H9 (cell line): Measurements from ENCODE around the gene MLIP. TPM values are rescaled to one million over a fixed set of nuclear protein-coding genes. Genes with fewer than 3 reads are reported as not detected.

Source experiments
- DNase-seq: peaks from one replicate; pipeline ENCODE4 v3.0.0-alpha.2; 2017
- H2AFZ ChIP-seq: one replicate; pipeline ENCODE4 v1.6.1; 2013; ENCODE audit warnings: mild to moderate bottlenecking, low read length, control low read depth, moderate library complexity
- H2AK5ac ChIP-seq: 2 replicates; pipeline ENCODE4 v1.6.1; 2013; ENCODE audit warnings: low read length, control low read depth, mixed read lengths; ENCODE audit not compliant: insufficient read length
- H2BK120ac ChIP-seq: one replicate; pipeline ENCODE4 v1.6.1; 2013; ENCODE audit warnings: low read depth, mild to moderate bottlenecking, low read length, control low read depth, inconsistent platforms; ENCODE audit not compliant: poor library complexity, severe bottlenecking
- H2BK12ac ChIP-seq: 2 replicates; pipeline ENCODE4 v1.6.1; 2013; ENCODE audit warnings: low read length, control low read depth, mixed read lengths, low read depth; ENCODE audit not compliant: insufficient read length
- H2BK15ac ChIP-seq: 2 replicates; pipeline ENCODE4 v1.6.1; 2013; ENCODE audit warnings: low read depth, low read length, control low read depth
- H2BK20ac ChIP-seq: one replicate; pipeline ENCODE4 v1.6.1; 2013; ENCODE audit warnings: low read depth, mild to moderate bottlenecking, low read length, control low read depth, inconsistent platforms; ENCODE audit not compliant: poor library complexity, severe bottlenecking
- H2BK5ac ChIP-seq: 2 replicates; pipeline ENCODE4 v1.6.1; 2013; ENCODE audit warnings: low read length, control low read depth, mixed read lengths; ENCODE audit not compliant: insufficient read length
- H3K14ac ChIP-seq: 2 replicates; pipeline ENCODE4 v1.6.1; 2013; ENCODE audit warnings: low read length, control low read depth; ENCODE audit not compliant: insufficient read depth
- H3K18ac ChIP-seq: 2 replicates; pipeline ENCODE4 v1.6.1; 2013; ENCODE audit warnings: low read depth, mild to moderate bottlenecking, mixed read lengths, low read length, control low read depth; ENCODE audit not compliant: insufficient read length
- H3K23ac ChIP-seq: 2 replicates; pipeline ENCODE4 v1.6.1; 2013; ENCODE audit warnings: low read length, control low read depth, mixed read lengths, low read depth; ENCODE audit not compliant: insufficient read length
- H3K23me2 ChIP-seq: 2 replicates; pipeline ENCODE4 v1.6.1; 2013; ENCODE audit warnings: low read depth, mild to moderate bottlenecking, mixed read lengths, low read length, control low read depth; ENCODE audit not compliant: insufficient read length, poor library complexity, severe bottlenecking
- H3K27ac ChIP-seq: 2 replicates; pipeline ENCODE4 v1.5.1; 2013; ENCODE audit warnings: low read length, control low read depth, mixed read lengths, low read depth; ENCODE audit not compliant: insufficient read length
- H3K27me3 ChIP-seq: 2 replicates; pipeline ENCODE4 v1.6.1; 2013; ENCODE audit warnings: low read length, control low read depth, inconsistent platforms; ENCODE audit not compliant: insufficient read depth
- H3K4ac ChIP-seq: 2 replicates; pipeline ENCODE4 v1.6.1; 2013; ENCODE audit warnings: low read depth, mild to moderate bottlenecking, control low read depth, inconsistent platforms, low read length, moderate library complexity
- H3K4me1 ChIP-seq: 2 replicates; pipeline ENCODE4 v1.6.1; 2013; ENCODE audit warnings: low read length, control low read depth, inconsistent platforms; ENCODE audit not compliant: insufficient read depth
- H3K4me2 ChIP-seq: 2 replicates; pipeline ENCODE4 v1.6.1; 2013; ENCODE audit warnings: low read length, control low read depth, mixed read lengths; ENCODE audit not compliant: insufficient read length, insufficient read depth
- H3K56ac ChIP-seq: 2 replicates; pipeline ENCODE4 v1.6.1; 2013; ENCODE audit warnings: low read depth, mild to moderate bottlenecking, mixed read lengths, low read length, control low read depth; ENCODE audit not compliant: insufficient read length
- H3K79me1 ChIP-seq: 2 replicates; pipeline ENCODE4 v1.6.1; 2013; ENCODE audit warnings: low read depth, mild to moderate bottlenecking, moderate library complexity, low read length, control low read depth, inconsistent platforms; ENCODE audit not compliant: insufficient read depth, poor library complexity, severe bottlenecking
- H3K79me2 ChIP-seq: 2 replicates; pipeline ENCODE4 v1.6.1; 2013; ENCODE audit warnings: low read length, control low read depth, inconsistent platforms; ENCODE audit not compliant: insufficient read depth
- H3K9ac ChIP-seq: 2 replicates; pipeline ENCODE4 v1.6.1; 2013; ENCODE audit warnings: low read length, control low read depth, mixed read lengths; ENCODE audit not compliant: insufficient read length; ENCODE audit errors: extremely low read depth
- H3K9me3 ChIP-seq: one replicate; pipeline ENCODE4 v1.6.1; 2013; ENCODE audit warnings: low read depth, low read length, inconsistent platforms; ENCODE audit not compliant: control insufficient read depth
- H3T11ph ChIP-seq: one replicate; pipeline ENCODE4 v1.6.1; 2013; ENCODE audit warnings: mild to moderate bottlenecking, low read length, control low read depth, inconsistent platforms
- H4K20me1 ChIP-seq: one replicate; pipeline ENCODE4 v1.6.1; 2013; ENCODE audit not compliant: control insufficient read depth, insufficient read length, insufficient read depth
- H4K5ac ChIP-seq: 2 replicates; pipeline ENCODE4 v1.6.1; 2013; ENCODE audit warnings: low read depth, mild to moderate bottlenecking, mixed read lengths, low read length, control low read depth; ENCODE audit not compliant: insufficient read length
- H4K8ac ChIP-seq: replicated peaks from 2 replicates; pipeline ENCODE4 v1.6.1; 2013; ENCODE audit warnings: low read length, control low read depth, mixed read lengths, low read depth; ENCODE audit not compliant: insufficient read length
- H4K91ac ChIP-seq: 2 replicates; pipeline ENCODE4 v1.6.1; 2013; ENCODE audit warnings: low read depth, mild to moderate bottlenecking, moderate library complexity, mixed read lengths, low read length, control low read depth; ENCODE audit not compliant: insufficient read length
- H3K27ac Mint-ChIP-seq, 3 experiments: 2 replicates in 2 of 3; 3 replicates in 1 of 3; pipeline ENCODE4 v1.8.0; 2020 to 2021; ENCODE audit warnings: mixed read lengths in 3 of 3, mild to moderate bottlenecking in 1 of 3, moderate library complexity in 1 of 3
- H3K27me3 Mint-ChIP-seq: 2 replicates; pipeline ENCODE4 v1.8.0; 2021; ENCODE audit warnings: low read depth, mild to moderate bottlenecking, moderate library complexity, mixed read lengths
- H3K36me3 Mint-ChIP-seq, 3 experiments: 2 replicates in 2 of 3; 3 replicates in 1 of 3; pipeline ENCODE4 v1.8.0; 2020 to 2021; ENCODE audit warnings: low read depth in 3 of 3, mixed read lengths in 3 of 3; ENCODE audit not compliant: insufficient read depth in 1 of 3
- H3K4me1 Mint-ChIP-seq, 2 experiments: 2 replicates each; pipeline ENCODE4 v1.8.0; 2020; ENCODE audit warnings: mixed read lengths in 2 of 2
- H3K4me3 Mint-ChIP-seq, 2 experiments: 2 replicates in 1 of 2; 3 replicates in 1 of 2; pipeline ENCODE4 v1.8.0; 2020 to 2021; ENCODE audit warnings: mild to moderate bottlenecking in 2 of 2, mixed read lengths in 2 of 2, moderate library complexity in 1 of 2
- H3K9me3 Mint-ChIP-seq, 2 experiments: 2 replicates in 1 of 2; 3 replicates in 1 of 2; pipeline ENCODE4 v1.8.0; 2020; ENCODE audit warnings: mild to moderate bottlenecking in 2 of 2, mixed read lengths in 2 of 2, moderate library complexity in 1 of 2
- CTCF ChIP-seq: fragments of 200-600 bp; sonication (generic); conservative IDR thresholded peaks from 3 replicates; pipeline ENCODE4 v1.8.0; 2021; ENCODE audit warnings: antibody characterized with exemption, mild to moderate bottlenecking
- WGBS: extraction: QIAGEN DNeasy Blood & Tissue Kit; methylation state at CpG from one replicate; pipeline ENCODE4 v1.1.7; 2013; ENCODE audit warnings: missing lambda C conversion rate, low lambda C conversion rate, mixed read lengths; ENCODE audit not compliant: insufficient read length; ENCODE audit errors: extremely low coverage; 5-methylcytosine and 5-hydroxymethylcytosine counted together
- total RNA-seq: library from RNA; stranded (reverse); gene quantifications from 2 replicates; pipeline ENCODE4 v1.2.1, GENCODE V29; 2021

Gene MLIP
- total RNA-seq, 1 experiment from 2014 or later, result not detected

GRCh38 chr6:54214286-54214685 lies 103.0 kb downstream of the MLIP start:
- H3K23ac ChIP-seq, result no peak overlapping the region
- Mint-ChIP-seq H3K27ac (no peak overlapping the region), H3K36me3 (no peaks in the 10 kb centered on the region), H3K27me3 (no peaks in the 10 kb centered on the region), H3K4me1 (no peaks in the 10 kb centered on the region), H3K4me3 (no peak overlapping the region), H3K9me3 (no peaks in the 10 kb centered on the region; a peak in 1 of 5 replicates)
- H3K18ac ChIP-seq, result no peak overlapping the region
- H3K27me3 ChIP-seq, result no peaks in the 10 kb centered on the region
- no peak overlapping the region for H4K5ac ChIP-seq
- no peak overlapping the region for H2BK12ac ChIP-seq
- no peak overlapping the region for H2BK15ac ChIP-seq
- H3K56ac ChIP-seq, result no peak overlapping the region
- no peak overlapping the region for H3K4me2 ChIP-seq
- H3K27ac ChIP-seq, result no peak overlapping the region
- DNase-seq, result no peak
- H3K9ac ChIP-seq, result no peak overlapping the region
- H3K79me1 ChIP-seq, result no peaks in the 10 kb centered on the region
- no peak overlapping the region for H2AFZ ChIP-seq
- H2BK5ac ChIP-seq, result no peak overlapping the region
- no peak overlapping the region for H2AK5ac ChIP-seq
- H3K4ac ChIP-seq, result no peak overlapping the region
- H3K14ac ChIP-seq, result no peak overlapping the region
- no peak overlapping the region for H2BK20ac ChIP-seq
- TF ChIP-seq CTCF, result no peak
- no peaks in the 10 kb centered on the region for H3K9me3 ChIP-seq
- H3K79me2 ChIP-seq, result no peaks in the 10 kb centered on the region
- H3K23me2 ChIP-seq, result no peaks in the 10 kb centered on the region
- WGBS, result no CpG with 5 or more reads among the region's 1 CpG
- no peak overlapping the region for H2BK120ac ChIP-seq
- no peak overlapping the region for H4K91ac ChIP-seq
- no peaks in the 10 kb centered on the region for H4K20me1 ChIP-seq
- no peak overlapping the region for H4K8ac ChIP-seq
- no peaks in the 10 kb centered on the region for H3K4me1 ChIP-seq
- H3T11ph ChIP-seq, result no peak overlapping the region
